HG03064 (cell line): ENCODE results near the gene FBXO31.

Experiments used
- ATAC-seq: cut with Tn5 transposase; IDR thresholded peaks from one replicate; pipeline ENCODE4 v1.9.1; 2021; ENCODE audit warnings: low read depth; ENCODE audit not compliant: unreplicated experiment

The FBXO31 gene

GRCh38 chr16:87330646-87331045 lies 52.9 kb downstream of the FBXO31 start:
- ATAC-seq, result no peak

DNA sequence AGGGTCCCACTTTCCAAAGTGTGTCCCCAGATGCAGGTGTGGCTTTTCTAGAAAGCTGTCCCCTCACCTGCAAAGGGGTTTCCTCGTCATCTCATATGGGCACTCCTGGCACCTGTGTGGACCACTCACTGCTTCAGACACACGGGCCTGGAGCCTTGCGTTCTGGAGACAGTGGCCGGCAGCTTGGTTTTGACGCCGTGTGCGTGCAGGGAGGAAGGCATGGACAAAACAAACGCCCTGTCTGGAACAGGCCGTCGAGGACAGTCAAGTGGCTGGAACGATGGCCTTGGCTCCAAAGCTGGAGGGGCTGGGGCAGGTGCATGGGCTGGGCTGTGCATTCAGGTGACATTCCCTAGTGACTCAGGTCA lies 53.3 kb downstream of the FBXO31 start:
- ATAC-seq, result no peak

GRCh38 chr16:87329436-87330256 lies 53.9 kb downstream of the FBXO31 start:
- no peak for ATAC-seq

DNA sequence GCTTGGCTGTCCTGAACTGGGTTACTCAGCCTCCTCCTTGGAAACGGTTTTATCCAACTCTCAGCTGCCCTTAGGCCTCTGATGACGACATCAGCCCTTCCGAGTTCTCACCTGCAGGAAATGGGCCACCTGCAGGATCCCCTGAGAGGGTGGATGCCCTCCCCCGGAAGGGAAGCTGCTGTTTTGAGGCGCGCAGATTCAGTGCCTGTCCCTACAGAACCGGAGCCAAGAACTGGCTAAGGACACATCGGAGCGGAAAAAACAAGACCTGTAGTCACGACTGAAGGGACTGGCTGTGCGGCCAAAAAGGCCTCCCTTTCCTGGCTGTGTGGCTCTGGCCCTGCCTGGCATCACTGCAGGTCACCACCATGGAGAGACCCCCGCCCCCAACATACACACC lies 54.7 kb downstream of the FBXO31 start:
- ATAC-seq, result no peak

GRCh38 chr16:87327798-87328495 lies 55.6 kb downstream of the FBXO31 start:
- ATAC-seq, result no peak

- ATAC-seq, result no peak
These were observed 57.4 kb downstream of the FBXO31 start for GRCh38 chr16:87326151-87326571.

- no peak for ATAC-seq
These were observed 58.1 kb downstream of the FBXO31 start for GRCh38 chr16:87325423-87325858.

DNA sequence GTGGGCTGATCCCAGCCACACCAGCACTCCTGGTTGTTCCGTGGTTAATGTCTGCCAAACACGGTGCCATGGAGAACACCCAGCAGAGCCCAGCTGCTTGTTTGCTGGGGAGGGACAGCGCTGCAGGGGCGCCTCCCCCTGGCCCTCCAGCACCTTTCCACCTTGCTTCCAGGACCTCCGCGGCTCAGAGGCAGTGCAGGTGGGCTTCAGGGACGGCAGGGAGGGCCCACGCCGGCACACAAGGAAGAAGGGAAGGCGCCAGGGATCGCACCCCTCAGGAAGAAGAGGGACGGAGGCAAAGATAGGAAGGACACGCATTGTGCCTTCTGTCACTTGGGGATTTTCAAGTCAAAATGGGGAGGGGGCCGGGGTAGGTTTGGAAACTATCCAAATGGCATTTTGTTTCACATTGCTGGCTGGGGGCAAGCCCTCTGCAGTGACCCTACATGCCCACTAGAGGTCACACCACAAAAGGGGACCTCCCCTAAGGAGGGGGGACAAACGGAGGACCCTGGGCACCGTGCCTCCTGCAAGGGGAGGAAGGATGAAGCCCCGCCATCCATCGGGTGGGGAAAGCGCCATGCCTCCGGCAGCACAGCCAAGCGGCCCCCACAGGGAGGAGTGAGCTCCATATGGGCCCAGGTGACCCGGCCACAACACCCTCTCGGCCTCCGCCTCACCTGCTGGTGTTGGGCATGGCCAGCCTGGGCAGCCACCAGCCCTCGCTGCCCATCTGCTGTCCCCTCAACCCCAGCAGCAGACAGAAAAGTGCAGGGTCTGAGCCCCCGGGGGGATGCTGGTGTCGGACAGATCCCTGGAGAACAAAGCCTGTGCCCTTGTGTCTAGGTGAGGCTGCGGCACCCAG lies 58.9 kb downstream of the FBXO31 start:
- no peak for ATAC-seq

- no peak for ATAC-seq
These were observed 59.7 kb downstream of the FBXO31 start for GRCh38 chr16:87323727-87324410.

GRCh38 chr16:87322833-87323726 lies 60.5 kb downstream of the FBXO31 start:
- no peak for ATAC-seq

- ATAC-seq, result no peak
These were observed 61.2 kb downstream of the FBXO31 start for GRCh38 chr16:87322360-87322759.

GRCh38 chr16:87321336-87322107 lies 62.1 kb downstream of the FBXO31 start:
- ATAC-seq, result no peak

GRCh38 chr16:87320510-87321227 lies 62.9 kb downstream of the FBXO31 start:
- no peak for ATAC-seq

- no peak for ATAC-seq
These were observed 63.5 kb downstream of the FBXO31 start for GRCh38 chr16:87319997-87320491.

- no peak for ATAC-seq
These were observed 64.6 kb downstream of the FBXO31 start for GRCh38 chr16:87319011-87319410.

- ATAC-seq, result peak; percentile 16
These were observed 65.6 kb downstream of the FBXO31 start for GRCh38 chr16:87317750-87318644.
